ENCODE results near the gene RIPK3. TPM values are rescaled to one million over a fixed set of nuclear protein-coding genes. Genes with fewer than 3 reads are reported as not detected.

The RIPK3 gene
- total RNA-seq: 3.7 TPM in 2 replicates

GRCh38 chr14:24339284-24340151, at the start of gene RIPK3:
Gene RIPK3 (minus strand): TSS chr14:24339991. CDS start chr14:24339826, 165 bp downstream.

GRCh38 chr14:24367514-24368211, 27.9 kb upstream of the RIPK3 start, which contains the start of gene NFATC4:
Gene NFATC4 (plus strand): TSS chr14:24368184. CDS start chr14:24368341, 157 bp downstream.

GRCh38 chr14:24334431-24335291, 5.1 kb downstream of the RIPK3 start, which contains the start of gene ADCY4:
Gene ADCY4 (minus strand): TSS chr14:24335071. CDS start chr14:24334652, 419 bp downstream.

GRCh38 chr14:24310646-24311604, 28.9 kb downstream of the RIPK3 start, which contains the start of gene LTB4R:
Gene LTB4R (plus strand): TSS chr14:24311502. CDS start chr14:24315652, 4,150 bp downstream.

GRCh38 chr14:24309538-24310264, 30.1 kb downstream of the RIPK3 start, which contains the start of gene LTB4R2:
Gene LTB4R2 (plus strand): TSS chr14:24310140. CDS start chr14:24310665, 525 bp downstream.

GRCh38 chr14:24307575-24308341, 32.0 kb downstream of the RIPK3 start, which contains the start of gene CIDEB:
Gene CIDEB (minus strand): TSS chr14:24307977. CDS start chr14:24307858, 119 bp downstream.

GRCh38 chr14:24299255-24300191, 40.3 kb downstream of the RIPK3 start, which contains the start of the genes DHRS1 and NOP9:
Gene DHRS1 (minus strand): TSS chr14:24299780. CDS start chr14:24299106, 674 bp downstream.
Gene NOP9 (plus strand): TSS chr14:24299850. CDS start chr14:24299955, 105 bp downstream.

Small RNAs within 50 kb of the gene (small RNA-seq; reads per million reads assigned to genes)
- gene RF00026: not detected

Other genes with a start within 250 kb of the RIPK3 start
- gene PCK2, start 245.7 kb downstream of the RIPK3 start, total RNA-seq: 10.3 and 13.9 TPM in 2 replicates
- gene DCAF11, start 225.2 kb downstream of the RIPK3 start, total RNA-seq: 44.5 and 46.1 TPM in 2 replicates
- gene NRL, start 225.0 kb downstream of the RIPK3 start, total RNA-seq: 0.78 and 1.1 TPM in 2 replicates
- gene FITM1, start 209.3 kb downstream of the RIPK3 start, total RNA-seq: 0.37 TPM in 1 of 2 replicates, not detected in the other
- 62.9 and 93.7 TPM in 2 replicates for gene PSME1, start 203.8 kb downstream of the RIPK3 start, total RNA-seq
- gene EMC9, start 198.4 kb downstream of the RIPK3 start, total RNA-seq: 12.1 and 13.3 TPM in 2 replicates
- 72.1 and 87.5 TPM in 2 replicates for gene PSME2, start 193.4 kb downstream of the RIPK3 start, total RNA-seq
- 40.8 and 43.8 TPM in 2 replicates for gene RNF31, start 192.5 kb downstream of the RIPK3 start, total RNA-seq
- 38.3 and 59.5 TPM in 2 replicates for gene IRF9, start 178.7 kb downstream of the RIPK3 start, total RNA-seq
- gene REC8, start 167.9 kb downstream of the RIPK3 start, total RNA-seq: 1.8 TPM in 2 replicates
- gene IPO4, start 151.2 kb downstream of the RIPK3 start, total RNA-seq: 74.6 and 97.4 TPM in 2 replicates
- 53.2 and 56.2 TPM in 2 replicates for gene TM9SF1, start 144.6 kb downstream of the RIPK3 start, total RNA-seq
- gene TSSK4, start 134.3 kb downstream of the RIPK3 start, total RNA-seq: under 0.01 and 0.20 TPM in 2 replicates
- gene CHMP4A, start 126.5 kb downstream of the RIPK3 start, total RNA-seq: 10.0 and 10.3 TPM in 2 replicates
- 10.8 and 14.7 TPM in 2 replicates for gene MDP1, start 123.9 kb downstream of the RIPK3 start, total RNA-seq
- 84.3 and 102 TPM in 2 replicates for gene NEDD8, start 107.6 kb downstream of the RIPK3 start, total RNA-seq
- 54.2 and 64.3 TPM in 2 replicates for gene GMPR2, start 107.1 kb downstream of the RIPK3 start, total RNA-seq
- 37.7 and 46.3 TPM in 2 replicates for gene TINF2, start 97.4 kb downstream of the RIPK3 start, total RNA-seq
- 0.78 and 1.1 TPM in 2 replicates for gene TGM1, start 76.8 kb downstream of the RIPK3 start, total RNA-seq
- gene RABGGTA, start 68.4 kb downstream of the RIPK3 start, total RNA-seq: 22.4 and 30.1 TPM in 2 replicates
- 10.0 and 16.2 TPM in 2 replicates for gene DHRS1, start 40.2 kb downstream of the RIPK3 start, total RNA-seq
- 19.1 and 27.2 TPM in 2 replicates for gene NOP9, start 40.1 kb downstream of the RIPK3 start, total RNA-seq
- 1.2 and 2.2 TPM in 2 replicates for gene CIDEB, start 32.0 kb downstream of the RIPK3 start, total RNA-seq
- 5.3 and 5.5 TPM in 2 replicates for gene LTB4R2, start 29.9 kb downstream of the RIPK3 start, total RNA-seq
- 1.4 and 2.2 TPM in 2 replicates for gene LTB4R, start 28.5 kb downstream of the RIPK3 start, total RNA-seq
- gene ADCY4, start 4.9 kb downstream of the RIPK3 start, total RNA-seq: 3.7 and 11.5 TPM in 2 replicates
- 53.3 and 54.0 TPM in 2 replicates for gene NFATC4, start 28.2 kb upstream of the RIPK3 start, total RNA-seq
- gene NYNRIN, start 59.0 kb upstream of the RIPK3 start, total RNA-seq: 3.9 and 4.8 TPM in 2 replicates
- gene CBLN3, start 89.7 kb upstream of the RIPK3 start, total RNA-seq: 1.4 and 4.4 TPM in 2 replicates
- 36.4 and 44.2 TPM in 2 replicates for gene KHNYN, start 90.0 kb upstream of the RIPK3 start, total RNA-seq
- gene SDR39U1, start 102.8 kb upstream of the RIPK3 start, total RNA-seq: 9.6 and 12.9 TPM in 2 replicates
- gene CMA1, start 168.3 kb upstream of the RIPK3 start, total RNA-seq: not detected in 2 replicates
- not detected in 2 replicates for gene CTSG, start 236.3 kb upstream of the RIPK3 start, total RNA-seq

Data from subcutaneous preadipocyte (primary cell).